ENCODE results near the gene OPTN.

Gene OPTN

GRCh38 chr10:13184276-13184675, 84.3 kb downstream of the OPTN start:
- DNase-seq (ENCODE audit: low read depth): no peak

DNA sequence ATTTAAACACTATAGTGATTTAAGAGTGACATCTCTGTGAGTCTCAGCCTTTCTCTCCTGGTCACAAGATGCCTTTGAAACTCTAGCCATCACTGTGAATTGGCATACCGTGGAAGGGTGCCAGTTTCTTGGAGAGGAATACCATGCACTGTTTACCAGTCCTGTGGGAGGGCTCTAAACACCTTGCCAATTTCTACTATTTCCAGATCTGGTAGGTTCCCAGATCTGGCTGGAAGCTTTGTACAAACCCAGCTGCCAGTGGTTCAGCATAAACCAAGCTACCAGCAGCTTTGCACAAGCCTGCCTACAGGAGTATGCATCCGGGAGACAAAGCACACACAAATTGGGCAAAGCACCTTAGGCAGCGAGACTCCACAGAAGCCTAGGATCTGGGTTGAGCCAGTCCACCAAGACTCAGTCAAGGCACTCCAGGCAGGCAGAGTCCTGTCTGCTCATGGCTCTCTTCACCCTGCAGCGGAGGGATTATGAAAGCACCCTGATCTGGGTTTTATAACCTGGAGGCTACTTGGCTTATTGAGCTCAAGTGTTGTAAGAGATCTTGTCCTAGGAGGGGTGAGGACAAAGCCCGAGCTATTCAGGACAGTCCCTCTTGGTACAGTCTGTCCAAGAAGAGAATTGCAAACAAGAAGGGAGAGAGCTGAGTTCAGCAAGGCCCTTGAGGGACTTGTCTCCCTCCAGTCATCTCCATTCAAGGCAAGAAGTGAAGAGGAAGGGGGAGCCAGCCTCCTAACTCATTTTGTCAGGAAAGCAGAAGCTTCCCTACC, 85.0 kb downstream of the OPTN start:
- no peak for DNase-seq (ENCODE audit: low read depth)

GRCh38 chr10:13187135-13187534, 87.2 kb downstream of the OPTN start:
- DNase-seq (ENCODE audit: low read depth): no peak
